H9 (cell line): ENCODE measurements around the gene DLD. TPM values are rescaled to one million over a fixed set of nuclear protein-coding genes. Genes with fewer than 3 reads are reported as not detected.

Source experiments
- DNase-seq: peaks from one replicate; pipeline ENCODE4 v3.0.0-alpha.2; 2017
- H2AFZ ChIP-seq: one replicate; pipeline ENCODE4 v1.6.1; 2013; ENCODE audit warnings: mild to moderate bottlenecking, low read length, control low read depth, moderate library complexity
- H2AK5ac ChIP-seq: 2 replicates; pipeline ENCODE4 v1.6.1; 2013; ENCODE audit warnings: low read length, control low read depth, mixed read lengths; ENCODE audit not compliant: insufficient read length
- H2BK120ac ChIP-seq: one replicate; pipeline ENCODE4 v1.6.1; 2013; ENCODE audit warnings: low read depth, mild to moderate bottlenecking, low read length, control low read depth, inconsistent platforms; ENCODE audit not compliant: poor library complexity, severe bottlenecking
- H2BK12ac ChIP-seq: 2 replicates; pipeline ENCODE4 v1.6.1; 2013; ENCODE audit warnings: low read length, control low read depth, mixed read lengths, low read depth; ENCODE audit not compliant: insufficient read length
- H2BK15ac ChIP-seq: 2 replicates; pipeline ENCODE4 v1.6.1; 2013; ENCODE audit warnings: low read depth, low read length, control low read depth
- H2BK20ac ChIP-seq: one replicate; pipeline ENCODE4 v1.6.1; 2013; ENCODE audit warnings: low read depth, mild to moderate bottlenecking, low read length, control low read depth, inconsistent platforms; ENCODE audit not compliant: poor library complexity, severe bottlenecking
- H2BK5ac ChIP-seq: 2 replicates; pipeline ENCODE4 v1.6.1; 2013; ENCODE audit warnings: low read length, control low read depth, mixed read lengths; ENCODE audit not compliant: insufficient read length
- H3K14ac ChIP-seq: 2 replicates; pipeline ENCODE4 v1.6.1; 2013; ENCODE audit warnings: low read length, control low read depth; ENCODE audit not compliant: insufficient read depth
- H3K18ac ChIP-seq: 2 replicates; pipeline ENCODE4 v1.6.1; 2013; ENCODE audit warnings: low read depth, mild to moderate bottlenecking, mixed read lengths, low read length, control low read depth; ENCODE audit not compliant: insufficient read length
- H3K23ac ChIP-seq: 2 replicates; pipeline ENCODE4 v1.6.1; 2013; ENCODE audit warnings: low read length, control low read depth, mixed read lengths, low read depth; ENCODE audit not compliant: insufficient read length
- H3K23me2 ChIP-seq: 2 replicates; pipeline ENCODE4 v1.6.1; 2013; ENCODE audit warnings: low read depth, mild to moderate bottlenecking, mixed read lengths, low read length, control low read depth; ENCODE audit not compliant: insufficient read length, poor library complexity, severe bottlenecking
- H3K27ac ChIP-seq: 2 replicates; pipeline ENCODE4 v1.5.1; 2013; ENCODE audit warnings: low read length, control low read depth, mixed read lengths, low read depth; ENCODE audit not compliant: insufficient read length
- H3K27me3 ChIP-seq: 2 replicates; pipeline ENCODE4 v1.6.1; 2013; ENCODE audit warnings: low read length, control low read depth, inconsistent platforms; ENCODE audit not compliant: insufficient read depth
- H3K4ac ChIP-seq: 2 replicates; pipeline ENCODE4 v1.6.1; 2013; ENCODE audit warnings: low read depth, mild to moderate bottlenecking, control low read depth, inconsistent platforms, low read length, moderate library complexity
- H3K4me1 ChIP-seq: 2 replicates; pipeline ENCODE4 v1.6.1; 2013; ENCODE audit warnings: low read length, control low read depth, inconsistent platforms; ENCODE audit not compliant: insufficient read depth
- H3K4me2 ChIP-seq: 2 replicates; pipeline ENCODE4 v1.6.1; 2013; ENCODE audit warnings: low read length, control low read depth, mixed read lengths; ENCODE audit not compliant: insufficient read length, insufficient read depth
- H3K56ac ChIP-seq: 2 replicates; pipeline ENCODE4 v1.6.1; 2013; ENCODE audit warnings: low read depth, mild to moderate bottlenecking, mixed read lengths, low read length, control low read depth; ENCODE audit not compliant: insufficient read length
- H3K79me1 ChIP-seq: 2 replicates; pipeline ENCODE4 v1.6.1; 2013; ENCODE audit warnings: low read depth, mild to moderate bottlenecking, moderate library complexity, low read length, control low read depth, inconsistent platforms; ENCODE audit not compliant: insufficient read depth, poor library complexity, severe bottlenecking
- H3K79me2 ChIP-seq: 2 replicates; pipeline ENCODE4 v1.6.1; 2013; ENCODE audit warnings: low read length, control low read depth, inconsistent platforms; ENCODE audit not compliant: insufficient read depth
- H3K9ac ChIP-seq: 2 replicates; pipeline ENCODE4 v1.6.1; 2013; ENCODE audit warnings: low read length, control low read depth, mixed read lengths; ENCODE audit not compliant: insufficient read length; ENCODE audit errors: extremely low read depth
- H3K9me3 ChIP-seq: one replicate; pipeline ENCODE4 v1.6.1; 2013; ENCODE audit warnings: low read depth, low read length, inconsistent platforms; ENCODE audit not compliant: control insufficient read depth
- H3T11ph ChIP-seq: one replicate; pipeline ENCODE4 v1.6.1; 2013; ENCODE audit warnings: mild to moderate bottlenecking, low read length, control low read depth, inconsistent platforms
- H4K20me1 ChIP-seq: one replicate; pipeline ENCODE4 v1.6.1; 2013; ENCODE audit not compliant: control insufficient read depth, insufficient read length, insufficient read depth
- H4K5ac ChIP-seq: 2 replicates; pipeline ENCODE4 v1.6.1; 2013; ENCODE audit warnings: low read depth, mild to moderate bottlenecking, mixed read lengths, low read length, control low read depth; ENCODE audit not compliant: insufficient read length
- H4K8ac ChIP-seq: replicated peaks from 2 replicates; pipeline ENCODE4 v1.6.1; 2013; ENCODE audit warnings: low read length, control low read depth, mixed read lengths, low read depth; ENCODE audit not compliant: insufficient read length
- H4K91ac ChIP-seq: 2 replicates; pipeline ENCODE4 v1.6.1; 2013; ENCODE audit warnings: low read depth, mild to moderate bottlenecking, moderate library complexity, mixed read lengths, low read length, control low read depth; ENCODE audit not compliant: insufficient read length
- H3K27ac Mint-ChIP-seq, 3 experiments: 2 replicates in 2 of 3; 3 replicates in 1 of 3; pipeline ENCODE4 v1.8.0; 2020 to 2021; ENCODE audit warnings: mixed read lengths in 3 of 3, mild to moderate bottlenecking in 1 of 3, moderate library complexity in 1 of 3
- H3K27me3 Mint-ChIP-seq: 2 replicates; pipeline ENCODE4 v1.8.0; 2021; ENCODE audit warnings: low read depth, mild to moderate bottlenecking, moderate library complexity, mixed read lengths
- H3K36me3 Mint-ChIP-seq, 3 experiments: 2 replicates in 2 of 3; 3 replicates in 1 of 3; pipeline ENCODE4 v1.8.0; 2020 to 2021; ENCODE audit warnings: low read depth in 3 of 3, mixed read lengths in 3 of 3; ENCODE audit not compliant: insufficient read depth in 1 of 3
- H3K4me1 Mint-ChIP-seq, 2 experiments: 2 replicates each; pipeline ENCODE4 v1.8.0; 2020; ENCODE audit warnings: mixed read lengths in 2 of 2
- H3K4me3 Mint-ChIP-seq, 2 experiments: 2 replicates in 1 of 2; 3 replicates in 1 of 2; pipeline ENCODE4 v1.8.0; 2020 to 2021; ENCODE audit warnings: mild to moderate bottlenecking in 2 of 2, mixed read lengths in 2 of 2, moderate library complexity in 1 of 2
- H3K9me3 Mint-ChIP-seq, 2 experiments: 2 replicates in 1 of 2; 3 replicates in 1 of 2; pipeline ENCODE4 v1.8.0; 2020; ENCODE audit warnings: mild to moderate bottlenecking in 2 of 2, mixed read lengths in 2 of 2, moderate library complexity in 1 of 2
- WGBS: extraction: QIAGEN DNeasy Blood & Tissue Kit; methylation state at CpG from one replicate; pipeline ENCODE4 v1.1.7; 2013; ENCODE audit warnings: missing lambda C conversion rate, low lambda C conversion rate, mixed read lengths; ENCODE audit not compliant: insufficient read length; ENCODE audit errors: extremely low coverage; 5-methylcytosine and 5-hydroxymethylcytosine counted together
- total RNA-seq: library from RNA; stranded (reverse); gene quantifications from 2 replicates; pipeline ENCODE4 v1.2.1, GENCODE V29; 2021
- TF ChIP-seq, protein P1 (sequence below): fragments of 200-600 bp; sonication (generic); conservative IDR thresholded peaks from 3 replicates; pipeline ENCODE4 v1.8.0; 2021; ENCODE audit warnings: antibody characterized with exemption, mild to moderate bottlenecking

Gene DLD
- total RNA-seq, 1 experiment from 2014 or later = 93.7 TPM

- Histone ChIP-seq H2AFZ (no peak overlapping the region), H2BK120ac (no peak overlapping the region), H3K9ac (no peak overlapping the region), H3K79me1 (no peaks in the 10 kb centered on the region), H3K23me2 (no peaks in the 10 kb centered on the region), H3K27me3 (no peaks in the 10 kb centered on the region), H3K4me1 (no peaks in the 10 kb centered on the region), H4K20me1 (no peaks in the 10 kb centered on the region), H4K5ac (no peak overlapping the region), H3K4ac (no peak overlapping the region), H4K91ac (no peak overlapping the region), H2BK20ac (no peak overlapping the region), H3K14ac (no peak overlapping the region), H3K18ac (no peak overlapping the region), H2BK12ac (no peak overlapping the region), H2BK5ac (no peak overlapping the region), H2BK15ac (no peak overlapping the region), H3K23ac (no peak overlapping the region), H2AK5ac (no peak overlapping the region), H3K56ac (no peak overlapping the region), H3K79me2 (no peaks in the 10 kb centered on the region), H3K9me3 (no peaks in the 10 kb centered on the region), H3K27ac (no peak overlapping the region), H3T11ph (no peak overlapping the region), H3K4me2 (no peak overlapping the region), H4K8ac (no peak overlapping the region)
- no peak for DNase-seq
- H3K27ac Mint-ChIP-seq = peak overlapping the region in 1 of 3 experiments; percentile 27; a peak in 1 of 7 replicates
- peaks cover 3% of the 10 kb centered on the region; the same call in 1 of the 2 replicates for H3K27me3 Mint-ChIP-seq
- no peaks in the 10 kb centered on the region for H3K4me1 Mint-ChIP-seq
- no peak overlapping the region for H3K4me3 Mint-ChIP-seq
- no peaks in the 10 kb centered on the region for H3K36me3 Mint-ChIP-seq
- H3K9me3 Mint-ChIP-seq = no peaks in the 10 kb centered on the region
- TF ChIP-seq, protein P1, sequence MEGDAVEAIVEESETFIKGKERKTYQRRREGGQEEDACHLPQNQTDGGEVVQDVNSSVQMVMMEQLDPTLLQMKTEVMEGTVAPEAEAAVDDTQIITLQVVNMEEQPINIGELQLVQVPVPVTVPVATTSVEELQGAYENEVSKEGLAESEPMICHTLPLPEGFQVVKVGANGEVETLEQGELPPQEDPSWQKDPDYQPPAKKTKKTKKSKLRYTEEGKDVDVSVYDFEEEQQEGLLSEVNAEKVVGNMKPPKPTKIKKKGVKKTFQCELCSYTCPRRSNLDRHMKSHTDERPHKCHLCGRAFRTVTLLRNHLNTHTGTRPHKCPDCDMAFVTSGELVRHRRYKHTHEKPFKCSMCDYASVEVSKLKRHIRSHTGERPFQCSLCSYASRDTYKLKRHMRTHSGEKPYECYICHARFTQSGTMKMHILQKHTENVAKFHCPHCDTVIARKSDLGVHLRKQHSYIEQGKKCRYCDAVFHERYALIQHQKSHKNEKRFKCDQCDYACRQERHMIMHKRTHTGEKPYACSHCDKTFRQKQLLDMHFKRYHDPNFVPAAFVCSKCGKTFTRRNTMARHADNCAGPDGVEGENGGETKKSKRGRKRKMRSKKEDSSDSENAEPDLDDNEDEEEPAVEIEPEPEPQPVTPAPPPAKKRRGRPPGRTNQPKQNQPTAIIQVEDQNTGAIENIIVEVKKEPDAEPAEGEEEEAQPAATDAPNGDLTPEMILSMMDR = no peak
- WGBS = no CpG with 5 or more reads among the region's 9 CpGs
Measured at GRCh38 chr7:107860279-107860961, 30.6 kb upstream of the DLD start.
